Measurements from ENCODE around the gene CD1C. TPM values are rescaled to one million over a fixed set of nuclear protein-coding genes. Genes with fewer than 3 reads are reported as not detected.

Gene CD1C
- total and polyA plus RNA-seq, 2 donors from 2014 or later: 0.45 to 4.8 TPM

- H3K9ac ChIP-seq (ENCODE audit: low read length in 3 of 3): no peak overlapping the region
- H3K4me3 ChIP-seq (ENCODE audit: low read length in 3 of 3): no peak overlapping the region
- H3K4me1 ChIP-seq (ENCODE audit: control insufficient read depth in 2 of 3, insufficient read depth in 2 of 3, low read depth in 1 of 3, low read length in 3 of 3): no peaks in the 10 kb centered on the region
- FAIRE-seq (no peak), DNase-seq (no peak)
- H3K27ac ChIP-seq (ENCODE audit: low read depth in 2 of 2, low read length in 2 of 2): no peak overlapping the region
- no peak for TF ChIP-seq CTCF (IDR thresholded peaks at IDR 0.05; ENCODE audit: borderline replicate concordance, extremely low read depth, insufficient read depth)
- no peaks in the 10 kb centered on the region for H3K27me3 ChIP-seq (ENCODE audit: control insufficient read depth, insufficient read depth, low read length)
- no peaks in the 10 kb centered on the region for H3K36me3 ChIP-seq (ENCODE audit: control insufficient read depth in 2 of 3, insufficient read depth in 3 of 3, low read length in 3 of 3)
- H3K9me3 ChIP-seq (ENCODE audit: control insufficient read depth in 2 of 3, insufficient read depth in 1 of 3, low read length in 3 of 3): peaks cover 0 to 2% (median 0%) of the 10 kb centered on the region in 3 donors
- intact Hi-C loops (cut with DNase I): no loop called here
Measured at GRCh38 chr1:158283965-158284364, 5.8 kb upstream of the CD1C start.

GRCh38 chr1:158285756-158286241 is 3.9 kb upstream of the CD1C start:
- no peak overlapping the region for H3K9ac ChIP-seq (ENCODE audit: low read length in 3 of 3)
- H3K27me3 ChIP-seq (ENCODE audit: control insufficient read depth, insufficient read depth, low read length): no peaks in the 10 kb centered on the region
- no peak overlapping the region for H3K27ac ChIP-seq (ENCODE audit: low read depth in 2 of 2, low read length in 2 of 2)
- H3K4me3 ChIP-seq (ENCODE audit: low read length in 3 of 3): no peak overlapping the region
- TF ChIP-seq CTCF (IDR thresholded peaks at IDR 0.05; ENCODE audit: borderline replicate concordance, extremely low read depth, insufficient read depth): no peak
- DNase-seq (peak in 1 of 5 donors; percentile 15), FAIRE-seq (no peak)
- no peaks in the 10 kb centered on the region for H3K36me3 ChIP-seq (ENCODE audit: control insufficient read depth in 2 of 3, insufficient read depth in 3 of 3, low read length in 3 of 3)
- peaks cover 0 to 2% (median 0%) of the 10 kb centered on the region in 3 donors for H3K9me3 ChIP-seq (ENCODE audit: control insufficient read depth in 2 of 3, insufficient read depth in 1 of 3, low read length in 3 of 3)
- no peaks in the 10 kb centered on the region for H3K4me1 ChIP-seq (ENCODE audit: control insufficient read depth in 2 of 3, insufficient read depth in 2 of 3, low read depth in 1 of 3, low read length in 3 of 3)
- intact Hi-C loops (cut with DNase I): no loop called here

- Histone ChIP-seq H3K9me3 (ENCODE audit: control insufficient read depth in 2 of 3, insufficient read depth in 1 of 3, low read length in 3 of 3) (no peaks in the 10 kb centered on the region), H3K4me1 (ENCODE audit: control insufficient read depth in 2 of 3, insufficient read depth in 2 of 3, low read depth in 1 of 3, low read length in 3 of 3) (no peaks in the 10 kb centered on the region), H3K4me3 (ENCODE audit: low read length in 3 of 3) (no peak overlapping the region), H3K9ac (ENCODE audit: low read length in 3 of 3) (no peak overlapping the region), H3K36me3 (ENCODE audit: control insufficient read depth in 2 of 3, insufficient read depth in 3 of 3, low read length in 3 of 3) (no peaks in the 10 kb centered on the region), H3K27ac (ENCODE audit: low read depth in 2 of 2, low read length in 2 of 2) (no peak overlapping the region), H3K27me3 (ENCODE audit: control insufficient read depth, insufficient read depth, low read length) (no peaks in the 10 kb centered on the region)
- intact Hi-C loops (cut with DNase I): no loop called here
- TF ChIP-seq CTCF (IDR thresholded peaks at IDR 0.05; ENCODE audit: borderline replicate concordance, extremely low read depth, insufficient read depth): no peak
- no peak for FAIRE-seq
- DNase-seq: no peak
Measured at GRCh38 chr1:158286487-158286886, 3.2 kb upstream of the CD1C start.

GRCh38 chr1:158286941-158287346 is 2.8 kb upstream of the CD1C start:
- Histone ChIP-seq H3K9ac (ENCODE audit: low read length in 3 of 3) (no peak overlapping the region), H3K27me3 (ENCODE audit: control insufficient read depth, insufficient read depth, low read length) (no peaks in the 10 kb centered on the region), H3K4me1 (ENCODE audit: control insufficient read depth in 2 of 3, insufficient read depth in 2 of 3, low read depth in 1 of 3, low read length in 3 of 3) (no peaks in the 10 kb centered on the region), H3K27ac (ENCODE audit: low read depth in 2 of 2, low read length in 2 of 2) (no peak overlapping the region), H3K4me3 (ENCODE audit: low read length in 3 of 3) (no peak overlapping the region), H3K9me3 (ENCODE audit: control insufficient read depth in 2 of 3, insufficient read depth in 1 of 3, low read length in 3 of 3) (no peaks in the 10 kb centered on the region), H3K36me3 (ENCODE audit: control insufficient read depth in 2 of 3, insufficient read depth in 3 of 3, low read length in 3 of 3) (no peaks in the 10 kb centered on the region)
- FAIRE-seq (no peak), DNase-seq (no peak)
- no peak for TF ChIP-seq CTCF (IDR thresholded peaks at IDR 0.05; ENCODE audit: borderline replicate concordance, extremely low read depth, insufficient read depth)
- intact Hi-C loops (cut with DNase I): no loop called here

All from kidney (tissue), 14 donors.